ENCODE data around the gene C1QTNF1. TPM values are rescaled to one million over a fixed set of nuclear protein-coding genes. Genes with fewer than 3 reads are reported as not detected.
A peak's percentile ranks its signal among the peaks of the same experiment; 100 is the strongest.

The C1QTNF1 gene
- total RNA-seq, 1 experiment from 2014 or later, result 4.0 TPM

- ChIA-PET CTCF (interaction anchor here (0.9 kb wide), 1 partner anchor 53 kb away, joined by 3 read pairs; no protein-coding TSS in a partner anchor), RAD21 (ENCODE audit: low non-redundant PET in 1 of 2, low total read pairs in 2 of 2, uncharacterized antibody in 2 of 2, unreplicated experiment in 2 of 2) (no interaction called here), POLR2A (no interaction called here)
- H3K9me3 ChIP-seq (ENCODE audit: control insufficient read depth in 1 of 2, insufficient read depth in 1 of 2, low read depth in 1 of 2, low read length in 2 of 2), result no peaks in the 10 kb centered on the region
- DNase-seq (ENCODE audit: low read depth, low spot score) (no peak), ATAC-seq (peak; percentile 9; the same call in 1 of the 2 replicates)
- H3K4me2 ChIP-seq (ENCODE audit: low read length), result no peak overlapping the region
- H4K20me1 ChIP-seq (ENCODE audit: insufficient read depth), result no peaks in the 10 kb centered on the region; the same call in 1 of the 2 replicates
- H3K27me3 ChIP-seq (ENCODE audit: insufficient read depth, low read length), result no peaks in the 10 kb centered on the region
- no peak overlapping the region for H3K27ac ChIP-seq (ENCODE audit: low read depth, low read length)
- no peak for TF ChIP-seq TCF7L2 (IDR thresholded peaks at IDR 0.05; ENCODE audit: borderline replicate concordance, extremely low read depth, insufficient read depth, insufficient read length)
- no peak for TF ChIP-seq RAD21 (IDR thresholded peaks at IDR 0.05; ENCODE audit: low read depth)
- TF ChIP-seq SRF (IDR thresholded peaks at IDR 0.05; ENCODE audit: low read depth), result no peak
- TF ChIP-seq CBX3 (IDR thresholded peaks at IDR 0.05; ENCODE audit: low read depth), result no peak
- TF ChIP-seq ATF3 (IDR thresholded peaks at IDR 0.05), result no peak
- no peak for TF ChIP-seq CTCF (IDR thresholded peaks at IDR 0.05 in 2 of 3, conservative IDR thresholded peaks at IDR 0.05 in 1 of 3; ENCODE audit: borderline replicate concordance in 1 of 3, insufficient read depth in 1 of 3, low read depth in 2 of 3, low read length in 2 of 3)
- TF ChIP-seq, protein P1, sequence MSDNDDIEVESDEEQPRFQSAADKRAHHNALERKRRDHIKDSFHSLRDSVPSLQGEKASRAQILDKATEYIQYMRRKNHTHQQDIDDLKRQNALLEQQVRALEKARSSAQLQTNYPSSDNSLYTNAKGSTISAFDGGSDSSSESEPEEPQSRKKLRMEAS (IDR thresholded peaks at IDR 0.05), result no peak
- TF ChIP-seq CEBPB (IDR thresholded peaks at IDR 0.05; ENCODE audit: low read depth), result no peak
- TF ChIP-seq REST (IDR thresholded peaks at IDR 0.05; ENCODE audit: low read depth), result no peak
- no peak for TF ChIP-seq JUND (IDR thresholded peaks at IDR 0.05)
- TF ChIP-seq EZH2phosphoT487 (IDR thresholded peaks at IDR 0.05; ENCODE audit: borderline replicate concordance), result no peak
- no peak for TF ChIP-seq ELF1 (IDR thresholded peaks at IDR 0.05; ENCODE audit: borderline replicate concordance, low read depth)
- TF ChIP-seq SP1 (IDR thresholded peaks at IDR 0.05; ENCODE audit: low read depth), result no peak
- no peak for TF ChIP-seq EGR1 (IDR thresholded peaks at IDR 0.05; ENCODE audit: low read depth)
- TF ChIP-seq, protein P2, sequence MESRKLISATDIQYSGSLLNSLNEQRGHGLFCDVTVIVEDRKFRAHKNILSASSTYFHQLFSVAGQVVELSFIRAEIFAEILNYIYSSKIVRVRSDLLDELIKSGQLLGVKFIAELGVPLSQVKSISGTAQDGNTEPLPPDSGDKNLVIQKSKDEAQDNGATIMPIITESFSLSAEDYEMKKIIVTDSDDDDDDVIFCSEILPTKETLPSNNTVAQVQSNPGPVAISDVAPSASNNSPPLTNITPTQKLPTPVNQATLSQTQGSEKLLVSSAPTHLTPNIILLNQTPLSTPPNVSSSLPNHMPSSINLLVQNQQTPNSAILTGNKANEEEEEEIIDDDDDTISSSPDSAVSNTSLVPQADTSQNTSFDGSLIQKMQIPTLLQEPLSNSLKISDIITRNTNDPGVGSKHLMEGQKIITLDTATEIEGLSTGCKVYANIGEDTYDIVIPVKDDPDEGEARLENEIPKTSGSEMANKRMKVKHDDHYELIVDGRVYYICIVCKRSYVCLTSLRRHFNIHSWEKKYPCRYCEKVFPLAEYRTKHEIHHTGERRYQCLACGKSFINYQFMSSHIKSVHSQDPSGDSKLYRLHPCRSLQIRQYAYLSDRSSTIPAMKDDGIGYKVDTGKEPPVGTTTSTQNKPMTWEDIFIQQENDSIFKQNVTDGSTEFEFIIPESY (IDR thresholded peaks at IDR 0.05; ENCODE audit: extremely low read depth, insufficient replicate concordance, low read length), result no peak
- TF ChIP-seq EZH2 (IDR thresholded peaks at IDR 0.05), result no peak
- no peak overlapping the region for H3K9ac ChIP-seq (ENCODE audit: low read length)
- H3K36me3 ChIP-seq (ENCODE audit: control insufficient read depth in 1 of 2, insufficient read depth in 2 of 2, low read length in 2 of 2), result peaks cover 45 to 70% of the 10 kb centered on the region in 2 experiments; a peak in 3 of 4 replicates
- intact Hi-C loops (cut with micrococcal nuclease), result no loop called here
- H3K79me2 ChIP-seq (ENCODE audit: insufficient read depth, low read length), result peaks cover 40% of the 10 kb centered on the region
- no TSS peak for BruUV-seq (replicated peaks)
- H3K4me1 ChIP-seq (ENCODE audit: control insufficient read depth in 1 of 2, insufficient read depth in 2 of 2, low read length in 2 of 2), result peaks cover 4 to 10% of the 10 kb centered on the region in 2 experiments
- H3K4me3 ChIP-seq (replicated peaks in 1 of 2; ENCODE audit: low read depth in 1 of 2, low read length in 2 of 2), result no peak overlapping the region
- H2AFZ ChIP-seq (ENCODE audit: low read depth, low read length, poor library complexity, severe bottlenecking), result no peak overlapping the region
- no peaks in the 10 kb centered on the region for H3K9me2 ChIP-seq (ENCODE audit: insufficient read depth)
Observed at GRCh38 chr17:78992542-78993212, 31.3 kb upstream of the C1QTNF1 start.

All from HCT116 (cell line).